Activated B cell treated with CpG ODN at 0.5 μM for 24 hours (primary cell): ENCODE data around the gene CXorf38. TPM values are rescaled to one million over a fixed set of nuclear protein-coding genes. Genes with fewer than 3 reads are reported as not detected.
A peak's percentile ranks its signal among the peaks of the same experiment; 100 is the strongest.

Source experiments
- ATAC-seq: fragments of 200-7000 bp; cut with Tn5 transposase; one replicate; pipeline ENCODE4 v1.10.0; 2021; ENCODE audit warnings: low read depth, mild to moderate bottlenecking, moderate library complexity
- CTCF ChIA-PET: fragments of 350-600 bp; sonication (Branson Sonifier 250); formaldehyde crosslinking; loops from one replicate; lab custom pipeline; 2021; ENCODE audit warnings: antibody characterized with exemption; lab: Charles Lee
- POLR2A ChIA-PET: fragments of 350-600 bp; sonication (Branson Sonifier 250); formaldehyde crosslinking; loops from one replicate; lab custom pipeline; 2021; ENCODE audit warnings: antibody characterized with exemption; lab: Charles Lee
- DNase-seq: peaks from one replicate; pipeline ENCODE4 v3.0.0; 2022
- H3K27ac Mint-ChIP-seq: one replicate; pipeline ENCODE4 v1.8.0; 2020; ENCODE audit warnings: mixed read lengths
- H3K27me3 Mint-ChIP-seq: one replicate; pipeline ENCODE4 v1.8.0; 2021; ENCODE audit warnings: mixed read lengths
- H3K36me3 Mint-ChIP-seq: one replicate; pipeline ENCODE4 v1.8.0; 2021; ENCODE audit warnings: low read depth, mixed read lengths
- H3K4me1 Mint-ChIP-seq: one replicate; pipeline ENCODE4 v1.8.0; 2021; ENCODE audit warnings: mixed read lengths
- H3K4me3 Mint-ChIP-seq: one replicate; pipeline ENCODE4 v1.8.0; 2020; ENCODE audit warnings: mild to moderate bottlenecking, mixed read lengths
- H3K9me3 Mint-ChIP-seq: one replicate; pipeline ENCODE4 v1.8.0; 2020; ENCODE audit warnings: mixed read lengths
- intact Hi-C: fragments of 100-400 bp; cut with micrococcal nuclease; formaldehyde crosslinking; loops from one replicate; pipeline ENCODE4 v1.15.1; 2024
- total RNA-seq: library from RNA; stranded (reverse); gene quantifications from 2 replicates; pipeline ENCODE4 v1.2.3, GENCODE V29; 2022
- TF ChIP-seq, protein P1 (sequence below): fragments of 200-600 bp; IDR thresholded peaks from one replicate; pipeline ENCODE4 v1.8.0; 2022; ENCODE audit warnings: antibody characterized with exemption, mild to moderate bottlenecking

The CXorf38 gene
- total RNA-seq, 1 donor from 2014 or later: 21.9 TPM

DNA sequence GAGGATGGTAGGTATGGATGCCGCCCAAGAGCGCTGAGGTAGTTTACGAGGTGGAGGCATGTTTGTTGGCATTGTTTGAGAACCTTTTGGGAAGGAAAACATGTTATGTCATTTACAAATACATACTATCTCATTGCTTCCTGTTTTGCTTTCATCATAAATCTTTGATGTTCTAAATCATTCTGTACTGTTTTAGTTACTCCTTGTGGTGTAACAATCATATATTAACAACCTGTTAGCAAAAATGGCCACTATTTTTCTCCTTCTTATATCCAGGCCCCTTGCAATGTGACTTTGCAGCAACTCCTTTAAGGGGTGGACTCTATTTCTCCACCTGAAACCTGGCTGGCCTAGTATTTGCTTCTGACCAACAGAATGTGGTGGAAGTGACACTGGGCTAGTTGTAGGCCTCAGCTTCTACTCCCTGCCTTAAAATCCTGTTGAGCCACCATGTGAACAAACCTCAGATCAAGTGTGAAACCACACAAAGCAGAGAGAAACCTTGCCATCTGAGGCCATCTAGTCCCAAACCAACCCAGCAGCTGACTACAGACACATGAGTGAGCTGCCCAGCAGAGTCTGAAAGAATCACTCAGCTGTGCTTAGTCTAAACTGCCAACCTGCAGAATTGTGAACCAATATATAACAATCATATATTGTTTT is 15.8 kb upstream of the CXorf38 start:
- TF ChIP-seq, protein P1, sequence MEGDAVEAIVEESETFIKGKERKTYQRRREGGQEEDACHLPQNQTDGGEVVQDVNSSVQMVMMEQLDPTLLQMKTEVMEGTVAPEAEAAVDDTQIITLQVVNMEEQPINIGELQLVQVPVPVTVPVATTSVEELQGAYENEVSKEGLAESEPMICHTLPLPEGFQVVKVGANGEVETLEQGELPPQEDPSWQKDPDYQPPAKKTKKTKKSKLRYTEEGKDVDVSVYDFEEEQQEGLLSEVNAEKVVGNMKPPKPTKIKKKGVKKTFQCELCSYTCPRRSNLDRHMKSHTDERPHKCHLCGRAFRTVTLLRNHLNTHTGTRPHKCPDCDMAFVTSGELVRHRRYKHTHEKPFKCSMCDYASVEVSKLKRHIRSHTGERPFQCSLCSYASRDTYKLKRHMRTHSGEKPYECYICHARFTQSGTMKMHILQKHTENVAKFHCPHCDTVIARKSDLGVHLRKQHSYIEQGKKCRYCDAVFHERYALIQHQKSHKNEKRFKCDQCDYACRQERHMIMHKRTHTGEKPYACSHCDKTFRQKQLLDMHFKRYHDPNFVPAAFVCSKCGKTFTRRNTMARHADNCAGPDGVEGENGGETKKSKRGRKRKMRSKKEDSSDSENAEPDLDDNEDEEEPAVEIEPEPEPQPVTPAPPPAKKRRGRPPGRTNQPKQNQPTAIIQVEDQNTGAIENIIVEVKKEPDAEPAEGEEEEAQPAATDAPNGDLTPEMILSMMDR: no peak
- Mint-ChIP-seq H3K4me1 (peaks cover 9% of the 10 kb centered on the region), H3K9me3 (no peaks in the 10 kb centered on the region), H3K36me3 (peaks cover 65% of the 10 kb centered on the region), H3K27ac (no peak overlapping the region), H3K4me3 (no peak overlapping the region), H3K27me3 (no peaks in the 10 kb centered on the region)
- intact Hi-C loops: no loop called here
- DNase-seq (no peak), ATAC-seq (peak; percentile 40)
- CTCF ChIA-PET: interaction anchor here (1.5 kb wide), 1 partner anchor 131 kb away, joined by 4 read pairs; no protein-coding TSS in a partner anchor
- POLR2A ChIA-PET: no interaction called here

DNA sequence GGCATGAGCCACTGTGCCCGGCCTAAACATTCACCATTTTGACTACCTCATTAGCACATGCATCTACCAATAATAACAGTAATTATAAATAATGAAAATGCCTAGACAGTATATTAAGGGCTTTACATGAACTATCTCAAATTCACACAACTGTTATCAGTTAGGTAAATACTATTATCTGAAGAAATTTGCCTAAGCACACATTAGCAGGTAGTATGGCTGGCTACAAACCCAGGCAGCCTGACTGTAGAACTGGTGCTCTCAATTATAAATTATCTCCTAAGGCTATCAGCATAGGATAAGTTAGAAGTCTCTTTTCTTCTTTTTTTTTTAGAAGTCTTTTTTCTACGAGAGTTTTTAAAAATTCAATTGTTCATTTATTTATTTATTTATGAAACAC is 14.1 kb upstream of the CXorf38 start:
- intact Hi-C loops: no loop called here
- Mint-ChIP-seq H3K4me3 (no peak overlapping the region), H3K9me3 (no peaks in the 10 kb centered on the region), H3K27ac (no peak overlapping the region), H3K4me1 (peaks cover 9% of the 10 kb centered on the region), H3K36me3 (peaks cover 56% of the 10 kb centered on the region), H3K27me3 (no peaks in the 10 kb centered on the region)
- POLR2A ChIA-PET: no interaction called here
- CTCF ChIA-PET: no interaction called here
- ATAC-seq: no peak
- TF ChIP-seq, protein P1: no peak
- DNase-seq: no peak

DNA sequence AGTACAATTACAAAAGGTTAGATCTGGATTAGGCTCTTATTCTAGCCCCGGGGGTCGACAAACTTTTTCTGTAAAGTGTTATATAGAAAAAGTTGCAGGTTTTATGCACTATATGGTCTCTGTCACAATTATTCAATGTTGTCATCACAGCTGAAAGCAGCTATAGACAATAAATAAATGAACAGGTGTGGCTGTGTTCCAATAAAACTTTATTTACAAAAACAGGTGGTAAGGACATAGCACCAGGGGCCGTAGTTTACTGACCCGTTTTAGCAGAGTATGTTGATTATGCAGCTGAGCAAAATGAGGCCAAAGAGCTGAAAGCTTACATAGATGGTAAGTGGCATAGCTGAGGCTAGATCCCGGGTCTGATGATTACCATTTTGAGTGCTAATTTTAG is 13.0 kb upstream of the CXorf38 start:
- H3K36me3 Mint-ChIP-seq: peaks cover 52% of the 10 kb centered on the region
- intact Hi-C loops: no loop called here

DNA sequence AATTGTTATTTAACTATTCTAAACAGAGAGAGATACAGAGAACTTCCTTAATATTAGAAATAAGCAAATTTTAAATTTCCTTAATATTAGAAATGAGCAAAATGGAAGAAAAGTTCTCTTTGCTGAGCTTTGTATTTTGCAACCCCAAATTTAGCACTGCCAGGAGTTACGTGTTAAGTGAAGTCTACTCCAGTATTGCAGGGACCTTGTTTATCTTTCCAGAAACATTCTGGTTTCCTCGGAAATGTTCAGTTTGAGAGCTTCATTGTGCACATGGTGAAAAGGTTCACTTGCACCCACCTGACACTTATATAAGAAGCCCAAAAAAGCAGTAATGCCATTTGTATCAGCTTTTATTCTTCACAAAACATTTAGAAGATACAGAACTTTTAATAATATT is 6.2 kb upstream of the CXorf38 start:
- POLR2A ChIA-PET: no interaction called here
- TF ChIP-seq, protein P1: no peak

More for the DNA sequence above, 13.0 kb upstream of the CXorf38 start:
- H3K27me3 Mint-ChIP-seq: no peaks in the 10 kb centered on the region
- TF ChIP-seq, protein P1: no peak
- no peaks in the 10 kb centered on the region for H3K9me3 Mint-ChIP-seq
- ChIA-PET CTCF (no interaction called here), POLR2A (no interaction called here)
- no peak for DNase-seq
- no peak overlapping the region for H3K4me3 Mint-ChIP-seq
- peaks cover 6% of the 10 kb centered on the region for H3K4me1 Mint-ChIP-seq
- no peak for ATAC-seq
- H3K27ac Mint-ChIP-seq: no peak overlapping the region

DNA sequence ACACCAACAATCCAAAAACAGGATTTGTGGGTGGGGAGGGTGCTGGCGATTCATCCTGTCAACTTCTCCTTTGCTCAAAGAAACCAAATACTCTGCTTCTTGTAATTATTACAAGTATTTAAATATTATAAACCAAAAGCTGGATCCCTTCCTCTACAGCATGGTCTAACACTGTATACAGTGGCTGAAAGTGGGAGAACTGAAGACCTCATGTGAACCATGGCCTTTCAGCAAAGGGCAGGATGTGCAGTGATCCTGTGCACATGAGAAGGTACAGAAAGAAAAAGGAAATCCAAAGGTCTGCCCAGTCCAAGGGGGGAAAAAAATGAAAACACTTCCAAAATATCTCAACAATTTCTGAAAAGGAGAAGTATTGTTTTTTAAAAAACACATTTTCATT is 5.3 kb upstream of the CXorf38 start:
- CTCF ChIA-PET: interaction anchor here (1.0 to 4.4 kb wide), 4 partner anchors 97 to 143 kb away, joined by 3 to 70 read pairs (median 6); no protein-coding TSS in a partner anchor
- intact Hi-C loops: loop anchor here (5.0 kb wide), 1 partner anchor 485 kb away; no protein-coding TSS in a partner anchor
- Mint-ChIP-seq H3K27ac (no peak overlapping the region), H3K4me3 (no peak overlapping the region), H3K9me3 (no peaks in the 10 kb centered on the region), H3K36me3 (peaks cover 34% of the 10 kb centered on the region), H3K27me3 (no peaks in the 10 kb centered on the region), H3K4me1 (peaks cover 7% of the 10 kb centered on the region)
- ATAC-seq: no peak
- TF ChIP-seq, protein P1: no peak
- DNase-seq: no peak
- POLR2A ChIA-PET: no interaction called here

More for the DNA sequence above, 6.2 kb upstream of the CXorf38 start:
- Mint-ChIP-seq H3K9me3 (no peaks in the 10 kb centered on the region), H3K4me1 (peaks cover 4% of the 10 kb centered on the region), H3K27ac (no peak overlapping the region), H3K36me3 (peaks cover 35% of the 10 kb centered on the region), H3K27me3 (no peaks in the 10 kb centered on the region), H3K4me3 (no peak overlapping the region)
- intact Hi-C loops: loop anchor here (5.0 kb wide), 1 partner anchor 484 kb away; no protein-coding TSS in a partner anchor
- DNase-seq (no peak), ATAC-seq (no peak)
- CTCF ChIA-PET: interaction anchor here (1.3 to 4.4 kb wide), 2 partner anchors 110 to 142 kb away, joined by 6 to 70 read pairs; no protein-coding TSS in a partner anchor
